GM12865 (cell line): ENCODE data around the gene NXPH2.

Experiments
- DNase-seq: peaks from one replicate; pipeline ENCODE4 v3.0.0; 2010; ENCODE audit warnings: low read depth
- H3K4me3 ChIP-seq: 2 replicates; pipeline ENCODE4 v1.5.1; 2011; ENCODE audit warnings: mild to moderate bottlenecking, low read depth, low read length, control low read depth
- TF ChIP-seq, protein P1 (sequence below): IDR thresholded peaks from 2 replicates; pipeline ENCODE4 v1.5.1; 2011; ENCODE audit warnings: low read length, control low read depth, low read depth, inconsistent platforms; ENCODE audit not compliant: insufficient read depth; ENCODE audit errors: missing control alignments

Gene NXPH2

GRCh38 chr2:138713069-138713496, 67.1 kb downstream of the NXPH2 start:
- TF ChIP-seq, protein P1, sequence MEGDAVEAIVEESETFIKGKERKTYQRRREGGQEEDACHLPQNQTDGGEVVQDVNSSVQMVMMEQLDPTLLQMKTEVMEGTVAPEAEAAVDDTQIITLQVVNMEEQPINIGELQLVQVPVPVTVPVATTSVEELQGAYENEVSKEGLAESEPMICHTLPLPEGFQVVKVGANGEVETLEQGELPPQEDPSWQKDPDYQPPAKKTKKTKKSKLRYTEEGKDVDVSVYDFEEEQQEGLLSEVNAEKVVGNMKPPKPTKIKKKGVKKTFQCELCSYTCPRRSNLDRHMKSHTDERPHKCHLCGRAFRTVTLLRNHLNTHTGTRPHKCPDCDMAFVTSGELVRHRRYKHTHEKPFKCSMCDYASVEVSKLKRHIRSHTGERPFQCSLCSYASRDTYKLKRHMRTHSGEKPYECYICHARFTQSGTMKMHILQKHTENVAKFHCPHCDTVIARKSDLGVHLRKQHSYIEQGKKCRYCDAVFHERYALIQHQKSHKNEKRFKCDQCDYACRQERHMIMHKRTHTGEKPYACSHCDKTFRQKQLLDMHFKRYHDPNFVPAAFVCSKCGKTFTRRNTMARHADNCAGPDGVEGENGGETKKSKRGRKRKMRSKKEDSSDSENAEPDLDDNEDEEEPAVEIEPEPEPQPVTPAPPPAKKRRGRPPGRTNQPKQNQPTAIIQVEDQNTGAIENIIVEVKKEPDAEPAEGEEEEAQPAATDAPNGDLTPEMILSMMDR: no peak
- no peak overlapping the region for H3K4me3 ChIP-seq
- DNase-seq: no peak

- TF ChIP-seq, protein P1: no peak
- no peak overlapping the region for H3K4me3 ChIP-seq
- peak; percentile 87 for DNase-seq
Observed at GRCh38 chr2:138712212-138712979, 67.8 kb downstream of the NXPH2 start.

DNA sequence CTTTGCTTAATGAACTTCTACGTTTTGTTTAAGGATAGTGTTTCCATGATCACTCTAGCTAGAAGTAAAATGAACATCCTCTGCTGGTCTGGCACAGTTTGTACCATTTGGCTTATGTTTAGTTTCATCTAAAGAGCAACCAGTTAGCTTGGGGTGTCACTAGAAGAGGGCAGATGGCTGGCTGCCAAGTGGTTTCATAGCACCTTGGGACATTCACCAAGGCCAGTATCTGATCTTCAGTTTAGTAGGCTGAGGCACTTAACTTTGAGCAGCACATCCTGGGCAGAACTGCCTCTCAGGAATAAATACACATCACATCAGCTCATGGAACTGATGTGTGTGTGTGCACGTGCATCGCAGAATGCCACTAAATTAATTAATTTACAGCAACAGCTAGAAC, 68.4 kb downstream of the NXPH2 start:
- peak; percentile 73 for DNase-seq

DNA sequence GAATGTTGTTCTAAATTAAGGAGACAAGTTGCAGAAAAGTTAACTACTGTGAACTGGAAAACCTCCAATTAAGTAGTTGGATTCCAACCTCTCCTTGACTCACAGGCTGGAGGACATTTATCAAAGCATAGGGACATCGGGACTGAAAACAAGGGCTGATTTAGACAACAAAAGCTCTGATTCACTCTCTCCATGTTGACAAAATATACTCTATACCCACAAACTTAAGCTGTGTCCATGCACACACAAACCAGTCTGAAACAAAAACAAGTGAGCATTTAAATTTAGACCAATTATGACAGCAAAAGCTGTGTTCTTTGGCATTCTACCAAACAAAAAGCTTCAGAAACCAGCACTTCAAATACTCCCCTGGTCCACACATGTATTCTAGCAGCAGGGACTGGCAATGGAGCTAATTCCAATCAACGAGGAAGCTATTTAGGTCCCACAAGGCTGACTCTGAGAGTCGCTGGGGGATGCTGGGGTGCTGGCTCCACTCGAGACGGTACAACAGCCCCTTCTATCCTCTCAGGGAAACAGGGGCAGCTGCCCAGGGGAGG, 71.4 kb downstream of the NXPH2 start:
- DNase-seq: no peak
- TF ChIP-seq, protein P1: no peak

More for the DNA sequence above, 68.4 kb downstream of the NXPH2 start:
- no peak overlapping the region for H3K4me3 ChIP-seq
- TF ChIP-seq, protein P1: no peak

GRCh38 chr2:138707392-138708074, 72.7 kb downstream of the NXPH2 start:
- no peak for DNase-seq

More for the DNA sequence above, 71.4 kb downstream of the NXPH2 start:
- H3K4me3 ChIP-seq: no peak overlapping the region

GRCh38 chr2:138703242-138703641, 76.9 kb downstream of the NXPH2 start:
- DNase-seq: no peak
- no peak overlapping the region for H3K4me3 ChIP-seq

More at GRCh38 chr2:138707392-138708074, 72.7 kb downstream of the NXPH2 start:
- no peak overlapping the region for H3K4me3 ChIP-seq
- TF ChIP-seq, protein P1: no peak

More at GRCh38 chr2:138703242-138703641, 76.9 kb downstream of the NXPH2 start:
- TF ChIP-seq, protein P1: no peak
